Measurements from ENCODE around the gene PSMD5. TPM values are rescaled to one million over a fixed set of nuclear protein-coding genes. Genes with fewer than 3 reads are reported as not detected.
A peak's percentile ranks its signal among the peaks of the same experiment; 100 is the strongest.

PSMD5 gene
- total and polyA plus RNA-seq, 10 of the 15 experiments (the other 5 are each of a cell fraction or from before 2014, with no cell fraction given): 8.8 to 47.7 (median 25.1) TPM

- 96% methylated on average over 4 of the region's 4 CpGs for WGBS (ENCODE audit: insufficient coverage, insufficient replicate concordance, low lambda C conversion rate, missing lambda C conversion rate)
- Histone ChIP-seq H3K9me3 (replicated peaks; ENCODE audit: control insufficient read depth, insufficient read depth, low read length) (no peaks in the 10 kb centered on the region), H3K4me1 (ENCODE audit: control insufficient read depth, insufficient read depth, low read length) (no peaks in the 10 kb centered on the region), H2AFZ (ENCODE audit: control insufficient read depth, low read depth, low read length) (no peak overlapping the region), H3K9ac (ENCODE audit: control insufficient read depth, insufficient read depth, low read length) (no peak overlapping the region), H3K4me2 (ENCODE audit: control insufficient read depth, insufficient read depth) (no peak overlapping the region), H3K36me3 (ENCODE audit: control insufficient read depth in 2 of 2, insufficient read depth in 2 of 2, low read length in 1 of 2) (peaks cover 2 to 43% of the 10 kb centered on the region in 2 experiments), H3K27me3 (replicated peaks in 1 of 2; ENCODE audit: control insufficient read depth in 2 of 2, insufficient read depth in 2 of 2, low read length in 1 of 2) (no peaks in the 10 kb centered on the region), H3K27ac (ENCODE audit: control insufficient read depth, insufficient read depth) (no peak overlapping the region), H4K20me1 (ENCODE audit: control insufficient read depth, insufficient read depth) (no peaks in the 10 kb centered on the region), H3K79me2 (ENCODE audit: control insufficient read depth, insufficient read depth, low read length) (no peaks in the 10 kb centered on the region), H3K4me3 (no peak overlapping the region)
- ChIA-PET RAD21 (ENCODE audit: unreplicated experiment) (no interaction called here), POLR2A (no interaction called here), CTCF (interaction anchor here (0.7 kb wide), 1 partner anchor 15 kb away, joined by 3 read pairs; no protein-coding TSS in a partner anchor), SMC1A (ENCODE audit: uncharacterized antibody, unreplicated experiment) (no interaction called here)
- BruUV-seq (replicated peaks): no TSS peak
- TF ChIP-seq RAD51 (IDR thresholded peaks at IDR 0.05) (no peak), SKIL (IDR thresholded peaks at IDR 0.05; ENCODE audit: low read depth, poor library complexity, severe bottlenecking) (no peak), ATF3 (IDR thresholded peaks at IDR 0.05; ENCODE audit: borderline replicate concordance, extremely low read depth, low read depth, low read length) (no peak), SREBF2 (IDR thresholded peaks at IDR 0.05; ENCODE audit: low read length) (no peak)
- DNase-seq (ENCODE audit: low read depth, low spot score) (no peak), ATAC-seq (no peak), FAIRE-seq (no peak)
- in situ Hi-C loops (cut with MboI): no loop called here
- intact Hi-C loops (cut with micrococcal nuclease; ENCODE audit: unreplicated experiment): no loop called here
Measured at GRCh38 chr9:120770931-120771330, 71.8 kb downstream of the PSMD5 start.

GRCh38 chr9:120768886-120769285, 73.8 kb downstream of the PSMD5 start:
- no peak for TF ChIP-seq HDGF (IDR thresholded peaks at IDR 0.05)
- H3K9ac ChIP-seq (ENCODE audit: control insufficient read depth, insufficient read depth, low read length): no peak overlapping the region
- H3K9me3 ChIP-seq (replicated peaks; ENCODE audit: control insufficient read depth, insufficient read depth, low read length): no peaks in the 10 kb centered on the region
- RAD21 ChIA-PET (ENCODE audit: unreplicated experiment): no interaction called here
- no peaks in the 10 kb centered on the region for H3K4me1 ChIP-seq (ENCODE audit: control insufficient read depth, insufficient read depth, low read length)
- BruUV-seq (replicated peaks): no TSS peak
- POLR2A ChIA-PET: no interaction called here
- H3K79me2 ChIP-seq (ENCODE audit: control insufficient read depth, insufficient read depth, low read length): no peaks in the 10 kb centered on the region
- DNase-seq (ENCODE audit: low read depth, low spot score) (no peak), FAIRE-seq (peak; percentile 38), ATAC-seq (no peak)
- H3K4me2 ChIP-seq (ENCODE audit: control insufficient read depth, insufficient read depth): no peak overlapping the region
- CTCF ChIA-PET: interaction anchor here (0.7 to 2.3 kb wide), 2 partner anchors 13 to 509 kb away, joined by 3 to 8 read pairs; no protein-coding TSS in a partner anchor
- H3K36me3 ChIP-seq (ENCODE audit: control insufficient read depth in 2 of 2, insufficient read depth in 2 of 2, low read length in 1 of 2): peaks cover 6 to 50% of the 10 kb centered on the region in 2 experiments
- H3K27me3 ChIP-seq (replicated peaks in 1 of 2; ENCODE audit: control insufficient read depth in 2 of 2, insufficient read depth in 2 of 2, low read length in 1 of 2): no peaks in the 10 kb centered on the region
- no peaks in the 10 kb centered on the region for H4K20me1 ChIP-seq (ENCODE audit: control insufficient read depth, insufficient read depth)
- SMC1A ChIA-PET (ENCODE audit: uncharacterized antibody, unreplicated experiment): interaction anchor here (2.2 kb wide), 1 partner anchor 13 kb away, joined by 5 read pairs; no protein-coding TSS in a partner anchor
- 96% methylated on average over 1 of the region's 1 CpG for WGBS (ENCODE audit: insufficient coverage, insufficient replicate concordance, low lambda C conversion rate, missing lambda C conversion rate)
- H3K4me3 ChIP-seq: no peak overlapping the region
- H3K27ac ChIP-seq (ENCODE audit: control insufficient read depth, insufficient read depth): no peak overlapping the region
- H2AFZ ChIP-seq (ENCODE audit: control insufficient read depth, low read depth, low read length): no peak overlapping the region
- intact Hi-C loops (cut with micrococcal nuclease; ENCODE audit: unreplicated experiment) (no loop called here), in situ Hi-C loops (cut with MboI) (no loop called here)

All from GM12878 (cell line).